Endothelial cell of umbilical vein (primary cell): ENCODE results near the gene CDHR5. TPM values are rescaled to one million over a fixed set of nuclear protein-coding genes. Genes with fewer than 3 reads are reported as not detected.

Experiments
- BruUV-seq: library from RNA; stranded (reverse); fragments of 400-500 nt; replicated peaks from 2 replicates; lab custom pipeline; 2021; lab: Mats Ljungman, UMichigan
- CTCF ChIA-PET: fragments of 300-600, 350-600 bp; sonication (Branson Sonifier 250); formaldehyde crosslinking; loops from one replicate; lab custom pipeline; 2021; ENCODE audit warnings: antibody characterized with exemption, inconsistent platforms; lab: Charles Lee
- POLR2A ChIA-PET: fragments of 300-600, 350-600 bp; sonication (Branson Sonifier 250); formaldehyde crosslinking; loops from one replicate; lab custom pipeline; 2021; ENCODE audit warnings: antibody characterized with exemption, inconsistent platforms; lab: Charles Lee
- DNase-seq: peaks from one replicate; pipeline ENCODE4 v3.0.0-alpha.2; 2011; ENCODE audit warnings: low read depth, low spot score
- FAIRE-seq: peaks from 2 replicates; lab custom pipeline; 2011; peaks lifted over from hg19 to GRCh38; lab: Jason Lieb, UNC
- H2AFZ ChIP-seq: 2 replicates; pipeline ENCODE4 v1.6.0; 2012; ENCODE audit warnings: low read depth, low read length, control low read depth, inconsistent platforms
- H3K27ac ChIP-seq: 2 replicates; pipeline ENCODE4 v1.5.1; 2011; ENCODE audit warnings: low read depth, mild to moderate bottlenecking, control low read depth, low read length, moderate library complexity; ENCODE audit not compliant: insufficient read depth
- H3K27me3 ChIP-seq, 2 experiments: 2 replicates each; pipeline versions ENCODE4 v1.6.0 to v1.6.1; 2011; ENCODE audit warnings: low read length in 2 of 2, mixed read lengths in 1 of 2; ENCODE audit not compliant: control insufficient read depth in 2 of 2, insufficient read depth in 2 of 2
- H3K36me3 ChIP-seq, 2 experiments: 2 replicates in 1 of 2; 3 replicates in 1 of 2; pipeline ENCODE4 v1.5.1; 2011; ENCODE audit warnings: low read length in 2 of 2, mild to moderate bottlenecking in 1 of 2, moderate library complexity in 1 of 2; ENCODE audit not compliant: control insufficient read depth in 2 of 2, insufficient read depth in 2 of 2; ENCODE audit errors: extremely low read depth in 1 of 2
- H3K4me1 ChIP-seq: 3 replicates; pipeline ENCODE4 v1.5.1; 2011; ENCODE audit warnings: mild to moderate bottlenecking, low read length; ENCODE audit not compliant: control insufficient read depth, insufficient read depth; ENCODE audit errors: extremely low read depth
- H3K4me2 ChIP-seq: 2 replicates; pipeline ENCODE4 v1.6.1; 2011; ENCODE audit warnings: low read length, control low read depth, mixed read lengths; ENCODE audit not compliant: insufficient read depth
- H3K4me3 ChIP-seq, 3 experiments: fragments of 200-600 bp in 1 of 3; sonication (generic), shearing (Covaris generic) in 1 of 3; replicated peaks in 1 of 3; 2 replicates each; pipeline ENCODE4 v1.5.1; 2011 to 2016; ENCODE audit warnings: control low read depth in 3 of 3, low read length in 3 of 3, mild to moderate bottlenecking in 2 of 3, inconsistent platforms in 1 of 3, low read depth in 1 of 3, moderate library complexity in 1 of 3; ENCODE audit not compliant: insufficient read depth in 1 of 3
- H3K79me2 ChIP-seq: 2 replicates; pipeline ENCODE4 v1.6.0; 2012; ENCODE audit warnings: low read length, inconsistent platforms; ENCODE audit not compliant: control insufficient read depth, insufficient read depth
- H3K9ac ChIP-seq: replicated peaks from 2 replicates; pipeline ENCODE3; 2011; ENCODE audit warnings: low read length, control low read depth; ENCODE audit not compliant: insufficient read depth; ENCODE audit errors: extremely low read depth
- H3K9me1 ChIP-seq: replicated peaks from 3 replicates; pipeline ENCODE4 v1.6.0; 2011; ENCODE audit warnings: mild to moderate bottlenecking, low read length; ENCODE audit not compliant: control insufficient read depth, insufficient read depth; ENCODE audit errors: extremely low read depth
- H3K9me3 ChIP-seq: replicated peaks from 2 replicates; pipeline ENCODE4 v1.5.1; 2012; ENCODE audit warnings: low read length, inconsistent platforms; ENCODE audit not compliant: control insufficient read depth, insufficient read depth
- H4K20me1 ChIP-seq: replicated peaks from 2 replicates; pipeline ENCODE3; 2011; ENCODE audit warnings: mild to moderate bottlenecking, low read length; ENCODE audit not compliant: control insufficient read depth, insufficient read depth; ENCODE audit errors: extremely low read depth
- CTCF ChIP-seq, 2 donors: IDR thresholded peaks; 1 replicate in 1 of 2; 2 replicates in 1 of 2; pipeline ENCODE4 v1.5.1; 2011; ENCODE audit warnings: low read length in 2 of 2, mild to moderate bottlenecking in 2 of 2, moderate library complexity in 2 of 2, control low read depth in 1 of 2, inconsistent platforms in 1 of 2, low read depth in 1 of 2; ENCODE audit not compliant: insufficient read depth in 1 of 2; ENCODE audit errors: extremely low read depth in 1 of 2
- EZH2 ChIP-seq: IDR thresholded peaks from 2 replicates; pipeline ENCODE4 v1.6.1; 2012; ENCODE audit warnings: borderline replicate concordance, low read depth, mild to moderate bottlenecking, moderate library complexity, low read length, inconsistent platforms; ENCODE audit not compliant: severe bottlenecking
- FOS ChIP-seq: IDR thresholded peaks from 2 replicates; pipeline ENCODE4 v1.6.1; 2011; ENCODE audit warnings: mild to moderate bottlenecking, low read length, moderate library complexity, borderline replicate concordance; ENCODE audit not compliant: insufficient read depth
- GATA2 ChIP-seq: IDR thresholded peaks from 2 replicates; pipeline ENCODE4 v1.7.0; 2011; ENCODE audit warnings: low read depth, mild to moderate bottlenecking, moderate library complexity, mixed read lengths, low read length; ENCODE audit not compliant: insufficient read length, insufficient read depth
- JUN ChIP-seq: IDR thresholded peaks from 2 replicates; pipeline ENCODE4 v1.6.1; 2011; ENCODE audit warnings: borderline replicate concordance, low read depth; ENCODE audit not compliant: insufficient read length, insufficient read depth
- MAX ChIP-seq: IDR thresholded peaks from 2 replicates; pipeline ENCODE4 v1.6.1; 2011; ENCODE audit not compliant: insufficient read depth, insufficient read length
- MYC ChIP-seq: IDR thresholded peaks from one replicate; pipeline ENCODE4 v1.6.1; 2011; ENCODE audit warnings: mild to moderate bottlenecking, low read depth, low read length
- POLR2A ChIP-seq: IDR thresholded peaks from 2 replicates; pipeline ENCODE4 v1.6.1; 2012; ENCODE audit warnings: low read depth, mild to moderate bottlenecking, control low read depth, low read length
- POLR2AphosphoS5 ChIP-seq: IDR thresholded peaks from 2 replicates; pipeline ENCODE4 v1.6.1; 2012; ENCODE audit warnings: low read depth, mild to moderate bottlenecking, control low read depth, low read length, moderate library complexity; ENCODE audit not compliant: insufficient read depth
- dilution Hi-C: fragments of 300-500 bp; cut with MboI; formaldehyde crosslinking; loops from one replicate; pipeline ENCODE4 v1.15.0; 2019; ENCODE audit warnings: low sequenced_read_pairs; ENCODE audit not compliant: extremely low pct_ligation_motif_present
- intact Hi-C: fragments of 100-400 bp; cut with micrococcal nuclease; formaldehyde crosslinking; loops from one replicate; pipeline ENCODE4 v1.10.0; 2022
- polyA plus RNA-seq, 4 experiments: library from polyadenylated mRNA; depleted of rRNA in 3 of 4; stranded (reverse) in 3 of 4; unstranded in 1 of 4; fragments of >200 nt; gene quantifications; 2 replicates each; pipeline versions ENCODE4 v1.2.1 to v1.2.3, GENCODE V29; 2011 to 2012; ENCODE audit warnings: missing spikeins in 1 of 4
- total RNA-seq: library from RNA; stranded (reverse); gene quantifications from 2 replicates; pipeline ENCODE4 v1.2.3, GENCODE V29; 2021

Gene CDHR5
- total and polyA plus RNA-seq, 2 donors (not counting 3 experiments of a cell fraction or from before 2014, with no cell fraction given): not detected

GRCh38 chr11:613369-613968 lies 11.3 kb downstream of the CDHR5 start:
- H4K20me1 ChIP-seq: no peaks in the 10 kb centered on the region
- DNase-seq (peak; percentile 48), FAIRE-seq (peak; percentile 70)
- H2AFZ ChIP-seq: no peak overlapping the region
- CTCF ChIA-PET: no interaction called here
- TF ChIP-seq POLR2AphosphoS5: peak; percentile 38
- TF ChIP-seq JUN: no peak
- no peak for TF ChIP-seq MAX
- TF ChIP-seq MYC: no peak
- no peak for TF ChIP-seq EZH2
- H3K79me2 ChIP-seq: no peaks in the 10 kb centered on the region
- no peaks in the 10 kb centered on the region for H3K27me3 ChIP-seq
- no peak overlapping the region for H3K4me3 ChIP-seq
- peaks cover 7 to 39% of the 10 kb centered on the region in 2 experiments for H3K36me3 ChIP-seq
- H3K9me1 ChIP-seq: no peaks in the 10 kb centered on the region
- POLR2A ChIA-PET: no interaction called here
- intact Hi-C loops: loop anchor here (5.0 kb wide), 1 partner anchor 36 kb away; the partner anchor contains the start of gene PHRF1
- no TSS peak for BruUV-seq
- no peak overlapping the region for H3K4me2 ChIP-seq
- H3K4me1 ChIP-seq: peaks cover 6% of the 10 kb centered on the region
- H3K9me3 ChIP-seq: no peaks in the 10 kb centered on the region
- no peak overlapping the region for H3K27ac ChIP-seq
- dilution Hi-C loops: no loop called here
- no peak overlapping the region for H3K9ac ChIP-seq

- intact Hi-C loops (loop anchor here (5.0 kb wide), 1 partner anchor 36 kb away; the partner anchor contains the start of gene PHRF1), dilution Hi-C loops (no loop called here)
- Histone ChIP-seq H3K79me2 (no peaks in the 10 kb centered on the region), H3K4me1 (peaks cover 6% of the 10 kb centered on the region), H4K20me1 (no peaks in the 10 kb centered on the region), H3K36me3 (peaks cover 7 to 42% of the 10 kb centered on the region in 2 experiments), H3K27ac (no peak overlapping the region), H2AFZ (no peak overlapping the region), H3K9me1 (no peaks in the 10 kb centered on the region), H3K27me3 (no peaks in the 10 kb centered on the region), H3K9me3 (no peaks in the 10 kb centered on the region), H3K4me2 (no peak overlapping the region), H3K9ac (no peak overlapping the region), H3K4me3 (no peak overlapping the region)
- ChIA-PET CTCF (no interaction called here), POLR2A (no interaction called here)
- no peak for TF ChIP-seq JUN
- no peak for TF ChIP-seq POLR2A
- TF ChIP-seq FOS: no peak
- TF ChIP-seq MYC: no peak
- no peak for TF ChIP-seq EZH2
- TF ChIP-seq GATA2: no peak
- TF ChIP-seq POLR2AphosphoS5: no peak
- no peak for TF ChIP-seq MAX
- TF ChIP-seq CTCF (IDR thresholded peaks at IDR 0.05; ENCODE audit: extremely low read depth in 1 of 2, insufficient read depth in 1 of 2, low read depth in 1 of 2, low read length in 2 of 2): no peak
- no peak for DNase-seq
- FAIRE-seq: no peak
- BruUV-seq: no TSS peak
Measured at GRCh38 chr11:612961-613300, 11.8 kb downstream of the CDHR5 start.
